Measurements from ENCODE around the gene CARD10. TPM values are rescaled to one million over a fixed set of nuclear protein-coding genes. Genes with fewer than 3 reads are reported as not detected.

Gene CARD10
- total and polyA plus RNA-seq, 2 of the 13 experiments (the other 11 are each of a cell fraction or from before 2014, with no cell fraction given) = 35.2 to 55.8 TPM

GRCh38 chr22:37568448-37569008 lies 49.3 kb upstream of the CARD10 start (continued):
- TF ChIP-seq ARHGAP35 (CRISPR knock-in tag; IDR thresholded peaks at IDR 0.05; ENCODE audit: borderline replicate concordance) (no peak), XRCC5 (optimal IDR thresholded peaks at IDR 0.05; ENCODE audit: low read length) (no peak), PAX8 (CRISPR knock-in tag; IDR thresholded peaks at IDR 0.05; ENCODE audit: borderline replicate concordance) (no peak), SRSF9 (IDR thresholded peaks at IDR 0.05; ENCODE audit: borderline replicate concordance, insufficient read depth, low read depth, low read length, poor library complexity, severe bottlenecking) (no peak), ZNF142 (CRISPR knock-in tag; IDR thresholded peaks at IDR 0.05) (0 out of 2 replicates have a peak, but pooled peaks have one; percentile 28), ZNF839 (CRISPR knock-in tag; IDR thresholded peaks at IDR 0.05; ENCODE audit: borderline replicate concordance) (no peak), TFE3 (CRISPR knock-in tag; IDR thresholded peaks at IDR 0.05) (no peak), TRIM24 (CRISPR knock-in tag; IDR thresholded peaks at IDR 0.05) (no peak), RFX5 (IDR thresholded peaks at IDR 0.05; ENCODE audit: low read depth, low read length) (no peak), CEBPZ (IDR thresholded peaks at IDR 0.05; ENCODE audit: low read length) (no peak), ZNF317 (CRISPR knock-in tag; IDR thresholded peaks at IDR 0.05) (no peak), ZNF790 (CRISPR knock-in tag; IDR thresholded peaks at IDR 0.05; ENCODE audit: borderline replicate concordance) (no peak), ZSCAN31 (CRISPR knock-in tag; IDR thresholded peaks at IDR 0.05; ENCODE audit: low read depth) (no peak; the same call in 1 of the 2 replicates), ZNF543 (CRISPR knock-in tag; IDR thresholded peaks at IDR 0.05) (no peak), SMAD1 (CRISPR knock-in tag; IDR thresholded peaks at IDR 0.05; ENCODE audit: borderline replicate concordance, low read depth) (no peak), ZC3H13 (CRISPR knock-in tag; IDR thresholded peaks at IDR 0.05) (no peak), SMYD3 (CRISPR knock-in tag; IDR thresholded peaks at IDR 0.05) (no peak), SCMH1 (CRISPR knock-in tag; IDR thresholded peaks at IDR 0.05; ENCODE audit: borderline replicate concordance) (no peak), IRX3 (CRISPR knock-in tag; IDR thresholded peaks at IDR 0.05; ENCODE audit: borderline replicate concordance, low read depth) (no peak), SMC3 (IDR thresholded peaks at IDR 0.05; ENCODE audit: low read length) (no peak)

Data from HepG2 (cell line).